Measurements from ENCODE around the gene MAP3K12. TPM values are rescaled to one million over a fixed set of nuclear protein-coding genes. Genes with fewer than 3 reads are reported as not detected.

Gene MAP3K12
- total RNA-seq, 2 donors from 2014 or later, result 27.9 to 36.8 TPM

GRCh38 chr12:53505086-53505485 lies 5.8 kb upstream of the MAP3K12 start:
- no peaks in the 10 kb centered on the region for H3K27me3 ChIP-seq (replicated peaks; ENCODE audit: insufficient read depth)
- DNase-seq (ENCODE audit: low spot score) (peak; percentile 50), ATAC-seq (ENCODE audit: insufficient number of reproducible peaks, low FRiP score, low read depth) (no peak)
- TF ChIP-seq CTCF (IDR thresholded peaks at IDR 0.05), result no peak
- no peaks in the 10 kb centered on the region for H3K36me3 ChIP-seq
- no peak overlapping the region for H3K4me3 ChIP-seq
- no peaks in the 10 kb centered on the region for H3K9me3 ChIP-seq
- H3K4me1 ChIP-seq (ENCODE audit: control insufficient read depth in 1 of 2, low read depth in 2 of 2), result peaks cover 31 to 75% of the 10 kb centered on the region in 2 donors
- peak overlapping the region; percentile 98 to 99 for H3K27ac ChIP-seq

- peaks cover 31 to 75% of the 10 kb centered on the region in 2 donors for H3K4me1 ChIP-seq (ENCODE audit: control insufficient read depth in 1 of 2, low read depth in 2 of 2)
- no peak for TF ChIP-seq CTCF (IDR thresholded peaks at IDR 0.05)
- H3K36me3 ChIP-seq, result no peaks in the 10 kb centered on the region
- peak overlapping the region; percentile 98 to 99 for H3K27ac ChIP-seq
- no peak overlapping the region for H3K4me3 ChIP-seq
- ATAC-seq (ENCODE audit: insufficient number of reproducible peaks, low FRiP score, low read depth) (no peak), DNase-seq (ENCODE audit: low spot score) (no peak)
- no peaks in the 10 kb centered on the region for H3K27me3 ChIP-seq (replicated peaks; ENCODE audit: insufficient read depth)
- no peaks in the 10 kb centered on the region for H3K9me3 ChIP-seq
These were observed 5.0 kb upstream of the MAP3K12 start for GRCh38 chr12:53504004-53504920.

GRCh38 chr12:53502983-53503728 lies 3.9 kb upstream of the MAP3K12 start:
- ATAC-seq (ENCODE audit: insufficient number of reproducible peaks, low FRiP score, low read depth) (no peak), DNase-seq (ENCODE audit: low spot score) (no peak)
- no peaks in the 10 kb centered on the region for H3K36me3 ChIP-seq
- no peaks in the 10 kb centered on the region for H3K27me3 ChIP-seq (replicated peaks; ENCODE audit: insufficient read depth)
- H3K9me3 ChIP-seq, result no peaks in the 10 kb centered on the region
- peaks cover 34 to 77% of the 10 kb centered on the region in 2 donors for H3K4me1 ChIP-seq (ENCODE audit: control insufficient read depth in 1 of 2, low read depth in 2 of 2)
- peak overlapping the region; percentile 87 for H3K4me3 ChIP-seq
- no peak for TF ChIP-seq CTCF (IDR thresholded peaks at IDR 0.05)
- H3K27ac ChIP-seq, result peak overlapping the region; percentile 98 to 99

- no peak for ATAC-seq (ENCODE audit: insufficient number of reproducible peaks, low FRiP score, low read depth)
- H3K36me3 ChIP-seq, result no peaks in the 10 kb centered on the region
- no peaks in the 10 kb centered on the region for H3K27me3 ChIP-seq (replicated peaks; ENCODE audit: insufficient read depth)
- peaks cover 34 to 71% of the 10 kb centered on the region in 2 donors for H3K4me1 ChIP-seq (ENCODE audit: control insufficient read depth in 1 of 2, low read depth in 2 of 2)
- DNase-seq (ENCODE audit: low spot score), result no peak
- H3K4me3 ChIP-seq, result peak overlapping the region; percentile 87
- H3K27ac ChIP-seq, result peak overlapping the region; percentile 98 to 99
- H3K9me3 ChIP-seq, result no peaks in the 10 kb centered on the region
- TF ChIP-seq CTCF (IDR thresholded peaks at IDR 0.05), result no peak
These were observed 3.1 kb upstream of the MAP3K12 start for GRCh38 chr12:53502331-53502730.

GRCh38 chr12:53501615-53502181 lies 2.4 kb upstream of the MAP3K12 start:
- H3K4me1 ChIP-seq (ENCODE audit: control insufficient read depth in 1 of 2, low read depth in 2 of 2), result peaks cover 34 to 64% of the 10 kb centered on the region in 2 donors
- H3K4me3 ChIP-seq, result peak overlapping the region; percentile 87
- ATAC-seq (ENCODE audit: insufficient number of reproducible peaks, low FRiP score, low read depth) (no peak), DNase-seq (ENCODE audit: low spot score) (no peak)
- no peaks in the 10 kb centered on the region for H3K27me3 ChIP-seq (replicated peaks; ENCODE audit: insufficient read depth)
- H3K36me3 ChIP-seq, result no peaks in the 10 kb centered on the region
- H3K27ac ChIP-seq, result peak overlapping the region; percentile 98 to 99
- H3K9me3 ChIP-seq, result no peaks in the 10 kb centered on the region
- TF ChIP-seq CTCF (IDR thresholded peaks at IDR 0.05), result no peak

All from thoracic aorta (tissue), 2 donors.